ENCODE measurements around the gene R3HDM4.

DNA sequence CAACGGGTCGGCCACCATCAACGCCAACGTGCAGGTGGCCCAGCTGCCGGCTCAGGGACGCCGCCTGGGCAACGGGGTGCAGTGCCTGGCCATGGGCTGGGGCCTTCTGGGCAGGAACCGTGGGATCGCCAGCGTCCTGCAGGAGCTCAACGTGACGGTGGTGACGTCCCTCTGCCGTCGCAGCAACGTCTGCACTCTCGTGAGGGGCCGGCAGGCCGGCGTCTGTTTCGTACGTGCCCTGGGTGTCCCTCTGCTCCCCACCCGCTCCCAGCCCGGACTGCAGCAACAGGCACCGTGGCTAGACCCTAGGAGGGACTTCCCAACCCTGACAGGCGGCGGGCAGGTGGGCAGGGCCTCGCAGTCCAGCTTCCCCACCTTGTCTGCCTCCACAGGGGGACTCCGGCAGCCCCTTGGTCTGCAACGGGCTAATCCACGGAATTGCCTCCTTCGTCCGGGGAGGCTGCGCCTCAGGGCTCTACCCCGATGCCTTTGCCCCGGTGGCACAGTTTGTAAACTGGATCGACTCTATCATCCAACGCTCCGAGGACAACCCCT is 57.4 kb downstream of the R3HDM4 start:
- no peak for TF ChIP-seq POLR2A (IDR thresholded peaks at IDR 0.05)
- TF ChIP-seq, protein P1, sequence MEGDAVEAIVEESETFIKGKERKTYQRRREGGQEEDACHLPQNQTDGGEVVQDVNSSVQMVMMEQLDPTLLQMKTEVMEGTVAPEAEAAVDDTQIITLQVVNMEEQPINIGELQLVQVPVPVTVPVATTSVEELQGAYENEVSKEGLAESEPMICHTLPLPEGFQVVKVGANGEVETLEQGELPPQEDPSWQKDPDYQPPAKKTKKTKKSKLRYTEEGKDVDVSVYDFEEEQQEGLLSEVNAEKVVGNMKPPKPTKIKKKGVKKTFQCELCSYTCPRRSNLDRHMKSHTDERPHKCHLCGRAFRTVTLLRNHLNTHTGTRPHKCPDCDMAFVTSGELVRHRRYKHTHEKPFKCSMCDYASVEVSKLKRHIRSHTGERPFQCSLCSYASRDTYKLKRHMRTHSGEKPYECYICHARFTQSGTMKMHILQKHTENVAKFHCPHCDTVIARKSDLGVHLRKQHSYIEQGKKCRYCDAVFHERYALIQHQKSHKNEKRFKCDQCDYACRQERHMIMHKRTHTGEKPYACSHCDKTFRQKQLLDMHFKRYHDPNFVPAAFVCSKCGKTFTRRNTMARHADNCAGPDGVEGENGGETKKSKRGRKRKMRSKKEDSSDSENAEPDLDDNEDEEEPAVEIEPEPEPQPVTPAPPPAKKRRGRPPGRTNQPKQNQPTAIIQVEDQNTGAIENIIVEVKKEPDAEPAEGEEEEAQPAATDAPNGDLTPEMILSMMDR (IDR thresholded peaks at IDR 0.05): no peak
